Pons (tissue), 1 donor: Measurements from ENCODE around the gene CCDC198.

ENCODE experiments used
- DNase-seq: peaks from one replicate; pipeline ENCODE4 v3.0.0-alpha.2; 2016; ENCODE audit warnings: low spot score

The CCDC198 gene, protein sequence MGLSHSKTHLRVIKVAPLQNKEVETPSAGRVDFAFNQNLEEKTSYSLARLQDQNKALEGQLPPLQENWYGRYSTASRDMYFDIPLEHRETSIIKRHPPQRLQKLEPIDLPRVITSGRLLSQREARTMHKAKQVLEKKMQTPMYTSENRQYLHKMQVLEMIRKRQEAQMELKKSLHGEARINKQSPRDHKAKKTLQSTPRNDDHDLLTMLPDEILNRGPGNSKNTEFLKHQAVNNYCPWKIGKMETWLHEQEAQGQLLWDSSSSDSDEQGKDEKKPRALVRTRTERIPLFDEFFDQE

GRCh38 chr14:57493467-57494181, at the start of gene CCDC198:
Gene CCDC198, minus strand, starts transcription at chr14:57493857. Its CDS starts 142 bp downstream, at chr14:57493715.
- no peak for DNase-seq

DNA sequence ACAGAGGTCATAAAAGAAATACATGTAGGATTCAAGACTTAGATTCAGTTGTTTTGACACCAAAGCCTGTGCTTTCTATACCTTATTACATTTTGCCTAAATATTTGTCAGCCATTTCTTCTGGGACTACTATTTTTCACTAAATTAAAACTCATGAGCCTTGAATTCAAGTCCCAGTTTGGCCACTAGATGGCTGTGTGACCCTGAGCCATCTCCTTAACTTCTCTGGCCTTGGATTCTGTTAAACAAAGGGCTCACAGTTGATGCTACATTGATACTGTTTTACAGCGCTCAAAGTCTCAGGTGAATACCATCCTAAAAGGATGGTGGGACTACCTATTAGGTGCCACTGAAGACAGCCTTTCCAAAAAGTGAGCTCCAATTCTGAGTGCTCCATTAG, 39.6 kb upstream of the CCDC198 start:
- peak; percentile 12 for DNase-seq

DNA sequence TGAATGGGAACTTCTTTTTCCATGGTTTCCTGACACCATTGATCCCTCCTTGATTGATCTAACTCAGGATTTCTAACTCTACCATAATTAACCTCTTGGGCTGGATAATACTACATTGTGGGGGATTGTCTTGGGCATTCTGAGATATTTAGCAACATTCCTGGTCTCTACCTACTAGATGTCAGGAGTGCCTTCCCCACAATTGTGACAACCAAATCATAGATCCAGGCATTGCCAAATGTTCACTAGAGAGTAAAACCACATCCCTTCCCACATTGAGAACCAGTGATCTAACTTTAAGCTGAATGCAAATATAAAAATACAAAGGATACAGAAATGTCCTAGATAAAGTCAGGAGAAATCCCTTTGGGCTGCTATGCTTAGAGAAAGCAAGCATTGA, 36.9 kb upstream of the CCDC198 start:
- DNase-seq: no peak

GRCh38 chr14:57526942-57527341, 33.3 kb upstream of the CCDC198 start:
- DNase-seq: no peak

GRCh38 chr14:57519043-57519442, 25.4 kb upstream of the CCDC198 start:
- DNase-seq: no peak

DNA sequence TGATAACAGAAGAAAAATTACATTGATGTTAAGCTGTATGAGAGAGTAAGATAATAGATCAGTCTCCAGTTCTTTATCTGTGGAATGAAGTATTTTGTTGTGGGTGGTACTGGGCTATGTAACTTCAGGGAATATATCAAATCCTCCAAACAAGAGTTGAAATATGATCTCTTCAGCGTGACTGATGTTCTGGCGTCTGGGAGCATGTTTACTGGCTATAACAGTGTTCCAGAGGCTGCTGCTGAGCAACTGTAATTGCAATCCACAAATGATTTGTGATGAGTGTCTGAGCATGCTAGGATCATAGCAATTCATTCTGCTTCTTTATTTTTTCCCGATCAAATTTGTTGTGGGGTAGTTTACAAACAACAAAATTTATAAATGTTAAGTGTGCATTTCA, 18.6 kb upstream of the CCDC198 start:
- no peak for DNase-seq

- no peak for DNase-seq
Measured at GRCh38 chr14:57508756-57509155, 15.1 kb upstream of the CCDC198 start.

GRCh38 chr14:57502586-57503254, 9.1 kb upstream of the CCDC198 start:
- DNase-seq: no peak

GRCh38 chr14:57501039-57501557, 7.4 kb upstream of the CCDC198 start:
- DNase-seq: no peak

GRCh38 chr14:57498659-57499058, 5.0 kb upstream of the CCDC198 start:
- DNase-seq: no peak

DNA sequence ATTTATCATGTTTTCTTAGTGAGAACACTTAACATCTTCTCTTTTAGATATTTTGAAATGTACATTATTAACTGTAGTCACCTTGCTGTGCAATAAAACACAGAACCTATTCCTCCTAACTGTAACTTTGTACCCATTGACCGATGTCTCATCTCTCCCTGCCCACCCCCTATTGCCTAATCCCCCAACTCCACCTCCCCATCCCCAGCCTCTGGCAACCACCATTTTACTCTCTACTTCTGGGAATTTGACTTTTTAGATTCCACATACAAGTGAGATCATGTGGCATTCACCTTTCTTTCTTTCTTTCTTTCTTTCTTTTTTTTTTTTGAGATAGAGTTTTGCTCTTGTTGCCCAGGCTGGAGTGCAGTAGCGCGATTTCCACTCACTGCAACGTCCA, 4.4 kb upstream of the CCDC198 start:
- no peak for DNase-seq

- DNase-seq: no peak
Measured at GRCh38 chr14:57495416-57495815, 1.8 kb upstream of the CCDC198 start.

DNA sequence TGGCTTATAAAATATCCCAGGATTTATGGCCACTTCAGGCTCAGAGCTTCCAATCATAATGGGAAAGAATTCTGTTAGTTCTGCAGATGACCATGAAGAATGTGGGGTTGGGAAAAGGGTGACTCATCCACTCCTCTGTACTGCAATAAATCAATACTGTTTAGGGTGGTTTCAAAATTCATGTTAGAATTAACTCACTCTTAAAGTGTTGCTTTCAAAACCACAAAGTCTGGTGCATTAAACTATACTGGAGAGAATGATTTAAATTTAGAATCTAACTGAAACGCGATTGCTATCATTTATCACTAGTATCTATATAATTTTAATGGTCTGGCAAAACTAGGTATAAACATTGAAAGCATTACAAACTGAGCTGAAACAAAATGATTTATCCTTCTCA, 798 bp downstream of the CCDC198 start:
- DNase-seq: no peak

DNA sequence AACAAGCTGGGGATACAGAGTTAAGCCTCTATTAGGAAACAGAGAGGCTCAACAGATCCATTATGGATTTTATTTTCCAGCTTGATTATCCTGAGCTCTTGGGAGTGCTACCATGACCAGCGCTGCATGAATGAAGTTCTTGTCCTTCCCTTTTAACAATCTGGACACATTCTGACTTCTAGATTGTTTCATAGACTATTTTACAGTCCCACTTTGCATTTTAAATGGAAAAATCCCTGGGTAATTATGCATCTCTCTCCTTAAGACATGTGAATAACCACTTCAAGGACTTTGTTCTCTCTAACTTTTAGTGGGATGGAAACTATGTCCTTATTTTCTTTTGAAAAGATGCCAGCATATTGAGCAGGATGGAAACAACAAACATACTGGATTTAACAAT, 2.0 kb downstream of the CCDC198 start:
- peak; percentile 42 for DNase-seq

- DNase-seq: no peak
Measured at GRCh38 chr14:57487771-57488170, 5.9 kb downstream of the CCDC198 start.

DNA sequence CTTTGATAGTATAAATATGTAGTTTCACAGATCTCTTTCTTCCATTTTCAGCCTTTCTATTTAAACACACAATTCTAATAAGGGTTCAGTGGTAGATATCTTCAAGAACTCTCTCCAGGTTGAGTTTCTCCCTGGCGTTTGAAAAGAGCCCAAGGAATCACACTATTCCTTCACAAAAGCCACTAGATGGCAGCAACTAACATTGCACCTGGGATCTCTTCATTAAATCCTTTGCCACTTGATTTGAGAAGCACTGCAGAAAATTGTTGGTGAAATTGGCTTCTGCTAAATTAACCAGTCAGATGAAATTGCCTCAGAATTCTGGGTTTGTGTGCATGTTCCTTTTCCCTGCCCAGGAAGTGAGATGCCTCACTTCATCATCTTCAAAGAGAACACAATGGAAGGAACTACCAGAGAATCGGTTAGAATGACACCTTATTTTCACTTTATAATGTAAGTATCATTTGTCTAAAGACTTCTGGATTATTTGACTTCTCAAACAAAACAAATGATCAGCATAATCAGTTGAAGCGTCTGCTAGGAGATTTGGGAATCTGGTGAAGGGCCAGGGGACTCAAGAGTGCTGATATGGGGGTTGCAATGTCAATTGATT, 6.8 kb downstream of the CCDC198 start:
- DNase-seq: peak; percentile 67

- no peak for DNase-seq
Measured at GRCh38 chr14:57485635-57486034, 8.0 kb downstream of the CCDC198 start.

- DNase-seq: no peak
Measured at GRCh38 chr14:57482120-57482519, 11.5 kb downstream of the CCDC198 start.

DNA sequence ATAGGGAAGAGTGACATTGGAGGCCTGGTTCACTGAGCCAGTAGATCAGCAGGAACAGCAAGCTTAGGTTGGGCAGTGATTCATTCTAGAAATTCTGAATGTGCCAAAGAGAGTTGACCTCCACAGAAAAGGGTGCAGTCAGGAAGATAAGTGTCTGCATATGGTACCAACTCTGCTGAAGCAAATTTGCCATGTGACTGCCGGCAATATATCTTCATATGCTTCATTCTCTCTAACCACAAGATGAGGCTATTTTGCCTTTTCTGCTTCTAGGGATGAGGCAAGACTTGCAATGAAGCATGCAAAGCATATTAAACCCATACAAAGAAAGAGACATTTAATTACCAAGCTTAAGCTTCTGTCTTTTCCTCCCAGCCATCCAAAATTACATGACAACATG, 13.6 kb downstream of the CCDC198 start:
- no peak for DNase-seq

DNA sequence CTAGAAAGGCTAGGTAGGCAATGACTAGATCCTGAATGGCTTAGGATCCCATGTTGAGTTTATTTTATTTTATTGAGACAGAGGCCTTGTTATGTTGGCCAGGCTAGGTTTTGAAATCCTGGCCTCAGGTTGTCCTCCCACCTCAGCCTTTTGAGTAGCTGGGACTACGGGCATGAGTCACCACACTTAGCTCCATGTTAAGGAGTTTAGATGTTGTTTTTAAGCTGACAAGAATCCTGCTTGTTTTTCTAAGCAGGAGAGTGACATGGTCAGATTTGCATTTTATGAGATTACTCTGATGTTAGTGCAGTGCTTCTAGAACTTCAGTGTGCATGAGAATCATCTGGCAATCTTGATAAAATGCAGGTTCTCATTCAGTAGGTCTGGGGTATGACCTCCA, 14.5 kb downstream of the CCDC198 start:
- DNase-seq: no peak

DNA sequence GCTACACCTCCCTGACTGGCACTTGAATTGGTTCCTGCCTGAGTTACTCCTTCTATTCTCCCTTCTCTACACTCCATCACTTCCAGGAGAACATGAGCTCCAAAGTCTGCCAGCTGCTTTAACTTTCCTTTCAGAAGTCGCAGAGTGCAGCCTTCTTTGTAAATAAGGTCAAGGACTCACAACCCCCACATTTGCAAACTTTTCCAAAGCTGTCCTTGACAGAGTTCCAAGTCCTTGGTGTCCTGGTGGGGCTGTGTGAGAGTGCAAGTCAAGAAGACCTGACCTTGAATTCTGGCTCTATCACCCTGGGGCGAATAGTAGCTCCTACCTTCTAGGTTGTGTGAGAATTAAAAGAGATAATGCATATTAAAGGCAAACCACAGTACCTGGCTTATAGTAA, 15.6 kb downstream of the CCDC198 start:
- no peak for DNase-seq

DNA sequence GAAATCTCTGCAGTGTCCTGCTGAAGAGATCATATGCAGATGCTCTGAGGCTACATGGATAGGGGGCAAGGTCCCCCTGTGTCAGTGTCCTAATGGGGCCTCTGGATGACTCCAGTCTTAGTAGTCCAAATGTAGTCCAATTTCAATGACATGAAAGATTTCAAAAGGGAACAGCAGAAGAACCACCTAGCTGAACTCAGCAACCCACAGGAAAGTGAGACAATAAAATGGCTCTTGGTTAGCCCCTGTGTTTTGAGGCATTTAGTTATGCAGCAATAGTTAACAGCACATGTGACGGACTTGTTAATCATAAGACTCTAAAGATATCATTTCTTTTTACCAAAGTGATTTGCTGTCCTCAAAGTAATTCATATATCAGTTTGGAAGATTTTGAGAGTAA, 22.7 kb downstream of the CCDC198 start:
- DNase-seq: no peak
